Keratinocyte (primary cell): ENCODE data around the gene CLCN3. TPM values are rescaled to one million over a fixed set of nuclear protein-coding genes. Genes with fewer than 3 reads are reported as not detected.

Experiments used
- DNase-seq: peaks from one replicate; pipeline ENCODE4 v3.0.0-alpha.2; 2011; ENCODE audit warnings: low read depth, missing footprints, low spot score
- FAIRE-seq: peaks from 2 replicates; lab custom pipeline; 2011; peaks lifted over from hg19 to GRCh38; lab: Jason Lieb, UNC
- H2AFZ ChIP-seq: 2 replicates; pipeline ENCODE4 v1.6.0; 2012; ENCODE audit warnings: low read length, control low read depth, inconsistent platforms; ENCODE audit not compliant: control insufficient read depth
- H3K27ac ChIP-seq: 2 replicates; pipeline ENCODE4 v1.5.1; 2011; ENCODE audit warnings: low read length; ENCODE audit not compliant: control insufficient read depth, insufficient read depth
- H3K27me3 ChIP-seq: 3 replicates; pipeline ENCODE4 v1.6.0; 2011; ENCODE audit warnings: low read length; ENCODE audit not compliant: control insufficient read depth, insufficient read depth; ENCODE audit errors: extremely low read depth
- H3K36me3 ChIP-seq, 2 experiments: 2 replicates in 1 of 2; 3 replicates in 1 of 2; pipeline ENCODE4 v1.5.1; 2011; ENCODE audit warnings: low read length in 2 of 2, mild to moderate bottlenecking in 1 of 2; ENCODE audit not compliant: control insufficient read depth in 2 of 2, insufficient read depth in 2 of 2; ENCODE audit errors: extremely low read depth in 1 of 2
- H3K4me1 ChIP-seq: 3 replicates; pipeline ENCODE4 v1.5.1; 2011; ENCODE audit warnings: low read length; ENCODE audit not compliant: control insufficient read depth, insufficient read depth; ENCODE audit errors: extremely low read depth
- H3K4me2 ChIP-seq: 3 replicates; pipeline ENCODE4 v1.6.0; 2011; ENCODE audit warnings: low read depth, low read length; ENCODE audit not compliant: control insufficient read depth, insufficient read depth; ENCODE audit errors: extremely low read depth
- H3K4me3 ChIP-seq, 3 experiments: fragments of 200-600 bp in 1 of 3; sonication (generic) in 1 of 3; 2 replicates in 2 of 3; 3 replicates in 1 of 3; pipeline ENCODE4 v1.5.1; 2011 to 2016; ENCODE audit warnings: low read length in 3 of 3, mild to moderate bottlenecking in 3 of 3, control low read depth in 2 of 3, inconsistent platforms in 1 of 3, low read depth in 1 of 3, mixed read lengths in 1 of 3, mixed run types in 1 of 3, moderate library complexity in 1 of 3; ENCODE audit not compliant: control insufficient read depth in 2 of 3, insufficient read depth in 2 of 3; ENCODE audit errors: extremely low read depth in 1 of 3
- H3K79me2 ChIP-seq: 2 replicates; pipeline ENCODE4 v1.6.0; 2012; ENCODE audit warnings: low read length; ENCODE audit not compliant: control insufficient read depth, insufficient read depth
- H3K9ac ChIP-seq: 3 replicates; pipeline ENCODE4 v1.6.0; 2011; ENCODE audit warnings: low read length; ENCODE audit not compliant: control insufficient read depth, insufficient read depth; ENCODE audit errors: extremely low read depth
- H3K9me1 ChIP-seq: 3 replicates; pipeline ENCODE4 v1.6.0; 2011; ENCODE audit warnings: low read length; ENCODE audit not compliant: control insufficient read depth, insufficient read depth; ENCODE audit errors: extremely low read depth
- H3K9me3 ChIP-seq: 2 replicates; pipeline ENCODE4 v1.5.1; 2012; ENCODE audit warnings: low read depth, low read length; ENCODE audit not compliant: control insufficient read depth
- H4K20me1 ChIP-seq: 3 replicates; pipeline ENCODE4 v1.6.0; 2011; ENCODE audit warnings: low read length; ENCODE audit not compliant: control insufficient read depth, insufficient read depth; ENCODE audit errors: extremely low read depth
- CTCF ChIP-seq, 3 experiments: IDR thresholded peaks in 1 of 3; conservative IDR thresholded peaks in 1 of 3; optimal IDR thresholded peaks in 1 of 3; 2 replicates in 2 of 3; 3 replicates in 1 of 3; pipeline versions ENCODE3 to v1.5.1; 2011; ENCODE audit warnings: low read length in 3 of 3, mild to moderate bottlenecking in 3 of 3, moderate library complexity in 2 of 3, control low read depth in 1 of 3, inconsistent platforms in 1 of 3; ENCODE audit not compliant: insufficient read depth in 2 of 3; ENCODE audit errors: extremely low read depth in 1 of 3
- EZH2 ChIP-seq: IDR thresholded peaks from one replicate; pipeline ENCODE4 v1.6.1; 2012; ENCODE audit warnings: inconsistent platforms, mild to moderate bottlenecking, low read length, moderate library complexity
- dilution Hi-C: fragments of 300-500 bp; cut with MboI; formaldehyde crosslinking; loops from one replicate; pipeline ENCODE4 v1.7.0; 2020; ENCODE audit warnings: low sequenced_read_pairs; ENCODE audit not compliant: extremely low pct_ligation_motif_present
- polyA plus RNA-seq, 5 experiments: library from polyadenylated mRNA; depleted of rRNA in 3 of 5; stranded (reverse) in 3 of 5; stranded (forward) in 1 of 5; unstranded in 1 of 5; fragments of >200 nt; gene quantifications; 1 replicate in 1 of 5; 2 replicates in 3 of 5; 3 replicates in 1 of 5; pipeline versions ENCODE4 v1.2.1 to v1.2.3, GENCODE V29; 2011 to 2012; ENCODE audit warnings: missing spikeins in 2 of 5, low read depth in 1 of 5, low replicate concordance in 1 of 5

Gene CLCN3
- polyA plus RNA-seq, 1 donor (not counting 4 experiments of a cell fraction or from before 2014, with no cell fraction given) = 34.2 TPM

DNA sequence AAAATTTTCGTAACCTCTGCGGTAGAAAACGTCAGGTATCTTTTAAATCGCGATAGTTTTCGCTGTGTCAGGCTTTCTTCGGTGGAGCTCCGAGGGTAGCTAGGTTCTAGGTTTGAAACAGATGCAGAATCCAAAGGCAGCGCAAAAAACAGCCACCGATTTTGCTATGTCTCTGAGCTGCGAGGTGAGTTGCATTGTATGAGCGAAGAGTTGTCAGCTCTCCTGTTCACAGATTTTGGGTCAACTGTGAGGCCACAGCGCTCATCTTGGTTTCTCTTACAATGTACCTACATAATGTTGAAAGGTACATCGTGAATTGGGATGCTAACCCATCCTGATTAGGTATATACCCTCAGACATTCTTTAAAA lies 486 bp downstream of the CLCN3 start:
- Histone ChIP-seq H3K79me2 (peaks cover 49% of the 10 kb centered on the region), H3K4me2 (peak overlapping the region; percentile 88), H4K20me1 (peaks cover 2% of the 10 kb centered on the region), H3K4me3 (peak overlapping the region; percentile 58 to 98 (median 98)), H3K9ac (peak overlapping the region; percentile 98), H2AFZ (peak overlapping the region; percentile 89), H3K27me3 (no peaks in the 10 kb centered on the region), H3K4me1 (peaks cover 11% of the 10 kb centered on the region), H3K9me3 (no peaks in the 10 kb centered on the region), H3K9me1 (no peaks in the 10 kb centered on the region), H3K36me3 (no peaks in the 10 kb centered on the region), H3K27ac (peak overlapping the region; percentile 99)
- FAIRE-seq = peak; percentile 62
- TF ChIP-seq CTCF (optimal IDR thresholded peaks at IDR 0.05 in 1 of 3, IDR thresholded peaks at IDR 0.05 in 1 of 3, conservative IDR thresholded peaks at IDR 0.05 in 1 of 3; ENCODE audit: extremely low read depth in 1 of 3, insufficient read depth in 2 of 3, low read length in 3 of 3) (no peak), EZH2 (no peak)
- dilution Hi-C loops = no loop called here
- no peak for DNase-seq

GRCh38 chr4:169621731-169622492 lies 1.5 kb downstream of the CLCN3 start:
- peak overlapping the region; percentile 98 for H3K9ac ChIP-seq
- H3K79me2 ChIP-seq = peaks cover 58% of the 10 kb centered on the region
- no peaks in the 10 kb centered on the region for H3K9me3 ChIP-seq
- dilution Hi-C loops = no loop called here
- DNase-seq = no peak
- no peaks in the 10 kb centered on the region for H3K36me3 ChIP-seq
- FAIRE-seq = peak; percentile 49
- no peak for TF ChIP-seq EZH2
- peak overlapping the region; percentile 88 for H3K4me2 ChIP-seq
- peak overlapping the region; percentile 99 for H3K27ac ChIP-seq
- H3K27me3 ChIP-seq = no peaks in the 10 kb centered on the region
- H3K9me1 ChIP-seq = no peaks in the 10 kb centered on the region
- H4K20me1 ChIP-seq = peaks cover 6% of the 10 kb centered on the region
- H3K4me3 ChIP-seq = peak overlapping the region; percentile 58 to 98 (median 98)
- H2AFZ ChIP-seq = no peak overlapping the region
- H3K4me1 ChIP-seq = peaks cover 11% of the 10 kb centered on the region
